Psoas muscle (tissue), 8 donors: ENCODE results near the gene PROK1. TPM values are rescaled to one million over a fixed set of nuclear protein-coding genes. Genes with fewer than 3 reads are reported as not detected.

Experiments
- ATAC-seq, 4 donors: fragments of 200-7000 bp; cut with Tn5 transposase; one replicate each; pipeline ENCODE4 v1.9.1; 2020; ENCODE audit warnings: moderate library complexity in 3 of 4, mild to moderate bottlenecking in 2 of 4
- DNase-seq, 2 donors: peaks; one replicate each; pipeline ENCODE4 v3.0.0-alpha.2; 2020
- H3K27ac ChIP-seq: fragments of 200-600 bp; one replicate; pipeline ENCODE4 v1.8.0; 2022
- H3K27me3 ChIP-seq, 3 donors: fragments of 200-600 bp in 1 of 3; one replicate each; pipeline versions ENCODE4 v1.6.1 to v1.8.0; 2013 to 2022; ENCODE audit warnings: low read length in 2 of 3, mild to moderate bottlenecking in 2 of 3, moderate library complexity in 1 of 3; ENCODE audit not compliant: insufficient read depth in 3 of 3
- H3K36me3 ChIP-seq, 2 donors: fragments of 200-600 bp in 1 of 2; one replicate each; pipeline versions ENCODE4 v1.6.1 to v1.8.0; 2013 to 2022; ENCODE audit warnings: low read depth in 1 of 2, mild to moderate bottlenecking in 1 of 2, moderate library complexity in 1 of 2; ENCODE audit not compliant: insufficient read depth in 1 of 2
- H3K4me1 ChIP-seq: fragments of 200-600 bp; one replicate; pipeline ENCODE4 v1.8.0; 2022
- H3K4me3 ChIP-seq: fragments of 200-600 bp; one replicate; pipeline ENCODE4 v1.8.0; 2022; ENCODE audit warnings: mild to moderate bottlenecking
- H3K9me3 ChIP-seq: fragments of 200-600 bp; one replicate; pipeline ENCODE4 v1.8.0; 2022
- WGBS, 3 donors: extraction: QIAGEN DNeasy Blood & Tissue Kit; methylation state at CpG; one replicate each; pipeline versions ENCODE4 v1.1.6 to v1.1.7; 2013; 5-methylcytosine and 5-hydroxymethylcytosine counted together
- intact Hi-C, 2 donors: fragments of 100-400 bp; cut with DNase I; formaldehyde crosslinking; loops; one replicate each; pipeline versions ENCODE4 v1.11.0 to v1.14.2; 2022
- polyA plus RNA-seq, 3 donors: library from polyadenylated mRNA; stranded (reverse); fragments of 200-250 nt; gene quantifications; one replicate each; pipeline ENCODE4 v1.2.3, GENCODE V29; 2013
- total RNA-seq, 4 donors: library from RNA; stranded (reverse); fragmentation: NEBNext Ultra II Directional in 2 of 4; extraction: Animal tissue kit (Norgen Biotek cat#: 25700) in 2 of 4; gene quantifications; one replicate each; pipeline versions ENCODE4 v1.2.1 to v1.2.4, GENCODE V29; 2021 to 2023
- TF ChIP-seq, protein P1 (sequence below): fragments of 200-600 bp; IDR thresholded peaks from one replicate; pipeline ENCODE4 v1.8.0; 2022; ENCODE audit warnings: antibody characterized with exemption
- donor health status: healthy with polysubstance abuse.
- donor health status: DM: no; HTN: no; CAD: no; lungs with moderate emphysema.
- donor health status: Bipolar disorder and iron deficiency.
- donor health status: healthy.
- donor health status: DM: yes; HTN: yes; CAD: no.
- donor health status: DM: no; HTN: no; CAD: no.
- donor health status: DM: no; HTN: no; CAD: no.
- donor health status: DM: yes; HTN: yes; CAD: no.

The PROK1 gene
- total and polyA plus RNA-seq, 7 donors, result 0.15 to 15.0 (median 0.22) TPM; not detected in 1

DNA sequence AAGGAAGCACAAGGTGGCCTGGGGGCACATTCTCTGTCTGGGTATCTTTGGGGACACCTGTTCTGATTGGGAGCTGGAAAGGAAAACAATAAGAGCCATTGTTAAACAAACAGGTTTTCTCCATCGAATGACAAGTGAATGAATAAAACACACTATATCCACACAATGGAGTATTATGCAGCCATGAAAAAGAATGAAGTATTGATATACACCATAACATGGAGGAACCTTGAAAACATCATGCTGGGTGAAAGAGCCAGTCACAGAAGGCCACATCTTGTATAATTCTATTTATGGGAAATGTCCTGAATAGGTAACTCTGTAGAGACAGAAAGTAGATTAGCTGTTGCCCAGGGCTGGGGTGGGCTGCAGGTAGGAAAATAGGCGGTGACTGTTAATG, 11.1 kb downstream of the PROK1 start:
- DNase-seq (no peak), ATAC-seq (no peak)
- TF ChIP-seq, protein P1, sequence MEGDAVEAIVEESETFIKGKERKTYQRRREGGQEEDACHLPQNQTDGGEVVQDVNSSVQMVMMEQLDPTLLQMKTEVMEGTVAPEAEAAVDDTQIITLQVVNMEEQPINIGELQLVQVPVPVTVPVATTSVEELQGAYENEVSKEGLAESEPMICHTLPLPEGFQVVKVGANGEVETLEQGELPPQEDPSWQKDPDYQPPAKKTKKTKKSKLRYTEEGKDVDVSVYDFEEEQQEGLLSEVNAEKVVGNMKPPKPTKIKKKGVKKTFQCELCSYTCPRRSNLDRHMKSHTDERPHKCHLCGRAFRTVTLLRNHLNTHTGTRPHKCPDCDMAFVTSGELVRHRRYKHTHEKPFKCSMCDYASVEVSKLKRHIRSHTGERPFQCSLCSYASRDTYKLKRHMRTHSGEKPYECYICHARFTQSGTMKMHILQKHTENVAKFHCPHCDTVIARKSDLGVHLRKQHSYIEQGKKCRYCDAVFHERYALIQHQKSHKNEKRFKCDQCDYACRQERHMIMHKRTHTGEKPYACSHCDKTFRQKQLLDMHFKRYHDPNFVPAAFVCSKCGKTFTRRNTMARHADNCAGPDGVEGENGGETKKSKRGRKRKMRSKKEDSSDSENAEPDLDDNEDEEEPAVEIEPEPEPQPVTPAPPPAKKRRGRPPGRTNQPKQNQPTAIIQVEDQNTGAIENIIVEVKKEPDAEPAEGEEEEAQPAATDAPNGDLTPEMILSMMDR, result no peak
- H3K27me3 ChIP-seq, result no peaks in the 10 kb centered on the region
- 89 to 93% (median 92%) methylated on average over 2 of the region's 2 CpGs for WGBS, 3 donors
- H3K9me3 ChIP-seq, result no peaks in the 10 kb centered on the region
- no peak overlapping the region for H3K4me3 ChIP-seq
- H3K27ac ChIP-seq, result no peak overlapping the region
- H3K4me1 ChIP-seq, result peaks cover 10% of the 10 kb centered on the region
- H3K36me3 ChIP-seq, result no peaks in the 10 kb centered on the region
- intact Hi-C loops, result loop anchor here (5.0 to 10.0 kb wide), 2 partner anchors 147 to 150 kb away; no protein-coding TSS in a partner anchor

DNA sequence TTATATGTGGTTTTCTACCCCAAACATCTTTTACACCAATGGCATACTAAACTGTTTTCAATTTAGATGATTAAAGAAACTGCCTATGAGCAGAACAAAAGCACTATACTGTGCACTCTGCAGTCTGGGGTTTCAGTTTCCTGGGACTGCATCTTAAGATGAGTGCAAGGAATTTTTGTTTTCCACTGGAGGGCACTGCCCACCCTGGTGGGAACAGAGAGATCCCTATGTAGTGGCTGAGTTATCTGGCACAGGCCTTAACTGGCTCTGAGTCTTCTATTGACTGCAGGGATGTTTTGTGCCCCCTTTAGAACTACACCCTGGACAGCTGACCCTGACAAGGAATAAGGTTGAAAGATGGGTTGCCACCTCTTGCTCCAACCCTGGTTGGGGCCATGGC, 12.0 kb downstream of the PROK1 start:
- TF ChIP-seq, protein P1, result no peak
- no peaks in the 10 kb centered on the region for H3K27me3 ChIP-seq
- no peaks in the 10 kb centered on the region for H3K36me3 ChIP-seq
- H3K4me3 ChIP-seq, result no peak overlapping the region
- intact Hi-C loops, result loop anchor here (5.0 to 10.0 kb wide), 2 partner anchors 148 to 151 kb away; no protein-coding TSS in a partner anchor
- peaks cover 14% of the 10 kb centered on the region for H3K4me1 ChIP-seq
- DNase-seq, result no peak
- H3K27ac ChIP-seq, result no peak overlapping the region
- no peaks in the 10 kb centered on the region for H3K9me3 ChIP-seq
- no peak for ATAC-seq

DNA sequence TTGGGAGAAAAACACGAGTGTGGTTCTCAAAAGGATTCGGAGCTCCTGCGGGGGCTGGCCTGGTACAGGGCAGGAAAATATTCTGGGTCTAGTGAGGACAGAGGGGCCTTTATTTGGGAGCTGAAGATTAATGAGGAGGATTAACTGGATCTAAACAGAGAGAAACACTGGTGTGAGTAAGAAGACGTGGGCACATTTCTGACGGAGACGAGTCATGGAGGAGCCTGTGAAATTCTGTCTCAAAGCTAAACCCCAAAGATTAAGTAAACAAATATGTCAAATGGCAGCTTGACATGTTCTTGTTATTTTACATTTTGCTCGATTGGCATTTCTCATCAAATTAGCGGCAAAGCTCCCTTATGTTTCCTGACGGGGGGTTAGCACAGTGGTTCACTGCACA, 12.8 kb downstream of the PROK1 start:
- DNase-seq, result no peak
- ATAC-seq, result no peak
- Histone ChIP-seq H3K9me3 (no peaks in the 10 kb centered on the region), H3K27me3 (no peaks in the 10 kb centered on the region), H3K4me1 (peaks cover 14% of the 10 kb centered on the region), H3K4me3 (no peak overlapping the region), H3K27ac (no peak overlapping the region), H3K36me3 (no peaks in the 10 kb centered on the region)
- 80 to 83% (median 81%) methylated on average over 9 of the region's 9 CpGs for WGBS, 3 donors
- intact Hi-C loops, result loop anchor here (5.0 to 10.0 kb wide), 2 partner anchors 149 to 151 kb away; no protein-coding TSS in a partner anchor
- TF ChIP-seq, protein P1, result no peak

DNA sequence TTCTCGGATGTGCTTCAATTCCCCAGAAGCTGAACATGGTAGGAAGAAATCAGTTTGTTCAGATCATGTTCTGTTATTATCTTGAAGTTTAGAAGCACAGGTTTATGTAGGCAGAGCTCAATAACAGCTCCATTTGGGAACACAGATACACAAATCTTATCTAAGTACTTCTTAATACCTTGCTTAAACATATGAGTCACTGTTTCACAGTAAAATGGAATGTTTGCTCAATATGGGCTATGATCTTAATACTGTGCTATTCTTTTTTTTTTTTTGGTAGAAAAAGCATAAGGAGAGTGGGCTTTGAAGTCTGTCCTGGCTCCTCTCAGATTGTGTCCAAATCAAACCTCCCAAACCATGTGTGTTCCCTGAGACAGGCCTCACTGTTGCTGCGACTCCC, 13.4 kb downstream of the PROK1 start:
- DNase-seq, result no peak
- intact Hi-C loops, result loop anchor here (5.0 to 10.0 kb wide), 2 partner anchors 150 to 152 kb away; no protein-coding TSS in a partner anchor
- H3K27ac ChIP-seq, result no peak overlapping the region
- TF ChIP-seq, protein P1, result no peak
- H3K36me3 ChIP-seq, result no peaks in the 10 kb centered on the region
- WGBS, 3 donors, result 82 to 93% (median 88%) methylated on average over 2 of the region's 2 CpGs
- H3K4me1 ChIP-seq, result peaks cover 14% of the 10 kb centered on the region
- no peaks in the 10 kb centered on the region for H3K27me3 ChIP-seq
- no peak for ATAC-seq
- no peaks in the 10 kb centered on the region for H3K9me3 ChIP-seq
- H3K4me3 ChIP-seq, result no peak overlapping the region
